NCI-H460 (cell line): ENCODE results near the gene DCANP1. TPM values are rescaled to one million over a fixed set of nuclear protein-coding genes. Genes with fewer than 3 reads are reported as not detected.

Experiments used
- DNase-seq: peaks from one replicate; pipeline ENCODE4 v3.0.0-alpha.2; 2016; ENCODE audit warnings: low read depth; ENCODE audit errors: extremely low read depth
- total RNA-seq: library from RNA; depleted of rRNA; stranded (reverse); fragments of >200 nt; shearing (Covaris generic); gene quantifications from 2 replicates; pipeline ENCODE4 v1.2.3, GENCODE V29; 2014

Gene DCANP1
- total RNA-seq, 1 experiment from 2014 or later = not detected

DNA sequence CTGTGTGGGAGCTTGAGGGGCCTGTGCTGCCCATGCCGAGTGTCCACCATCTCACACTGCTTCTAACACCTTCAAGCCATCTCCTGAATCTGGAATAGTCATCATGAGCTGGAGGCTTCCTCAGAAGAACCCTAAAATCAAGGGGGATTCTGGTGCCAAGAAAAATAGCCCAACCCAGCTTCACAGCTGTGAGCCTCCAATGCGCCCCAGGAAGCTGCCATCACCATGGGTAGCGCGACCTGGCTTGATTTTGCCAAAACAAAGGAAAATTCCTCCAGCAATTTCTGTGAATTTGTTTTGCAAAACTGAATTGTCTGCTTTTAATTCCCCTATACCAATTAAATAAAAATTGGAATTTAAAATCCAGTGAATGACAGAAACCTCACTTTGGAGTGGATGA is 11.2 kb upstream of the DCANP1 start:
- DNase-seq = no peak

DNA sequence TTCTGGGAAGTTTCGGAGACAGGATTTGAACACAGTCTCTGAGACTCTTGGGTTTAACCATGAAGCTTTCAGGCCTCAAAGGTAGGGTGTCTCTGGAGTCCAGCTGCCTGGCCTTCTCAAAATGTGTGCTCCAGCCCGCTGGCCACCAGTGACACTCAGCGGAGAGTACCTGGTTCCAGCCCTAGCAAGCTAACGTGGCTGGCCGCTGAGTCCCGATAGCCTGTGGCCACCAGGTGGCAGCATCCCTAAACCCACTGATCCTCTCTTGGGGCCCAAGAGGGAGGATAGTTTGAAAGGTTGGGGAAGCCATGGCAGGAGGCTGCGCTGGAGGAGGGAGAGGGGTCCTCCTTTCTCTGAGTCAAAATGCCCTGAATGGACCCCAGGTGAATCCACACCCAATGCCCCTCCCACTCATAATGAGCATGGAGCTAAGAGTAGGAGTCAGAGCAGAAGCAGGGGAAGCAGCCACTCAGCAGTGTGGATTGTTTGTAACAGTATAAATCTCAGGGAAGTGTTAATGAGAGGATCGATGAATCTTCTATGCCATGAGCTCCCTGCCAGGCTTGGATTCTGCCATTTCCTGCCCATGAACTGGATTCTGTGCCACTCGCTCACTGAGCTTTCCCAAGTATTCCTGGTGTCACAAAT is 10.4 kb upstream of the DCANP1 start:
- peak; percentile 65 for DNase-seq

DNA sequence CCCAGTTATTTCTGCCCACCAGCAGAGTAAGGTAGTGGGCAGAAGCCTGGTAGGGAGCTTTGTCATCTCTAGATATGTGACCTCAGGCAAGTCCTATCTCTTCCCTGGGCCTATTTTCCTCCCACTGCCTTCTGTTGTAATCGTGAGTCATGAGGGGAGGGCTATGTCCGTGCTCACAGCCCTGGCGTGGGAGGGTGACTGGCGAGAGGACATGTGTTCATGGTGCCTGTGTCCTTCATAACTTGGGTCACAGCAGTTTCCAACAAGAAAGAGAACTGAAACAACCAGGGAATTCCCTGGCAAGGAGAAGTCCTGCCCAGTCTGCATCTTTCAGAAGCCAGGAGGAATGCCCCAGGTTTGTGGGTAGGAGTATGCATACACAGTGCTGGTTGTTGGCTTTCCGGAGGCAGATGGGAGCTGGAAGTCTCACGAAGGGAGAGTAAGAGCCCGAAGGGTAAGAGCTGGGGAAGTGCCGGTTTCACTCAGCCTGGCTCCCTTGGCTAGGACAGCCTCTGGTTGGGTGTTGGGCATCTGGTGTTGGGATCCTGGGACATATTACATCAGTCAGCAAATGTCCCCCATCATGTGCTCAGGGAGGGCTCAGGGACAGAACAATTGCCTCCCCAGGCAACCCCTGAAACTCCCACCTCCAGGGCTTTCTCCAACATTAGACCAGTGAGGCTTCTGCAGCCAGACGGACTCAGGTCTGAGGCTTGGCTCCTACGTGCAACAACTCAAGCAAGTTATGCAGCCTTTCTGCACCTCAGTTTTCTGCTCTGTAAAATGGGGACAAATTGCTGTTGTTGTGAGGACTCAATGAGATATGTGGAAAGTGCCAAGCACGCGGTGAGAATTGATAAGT is 9.3 kb upstream of the DCANP1 start:
- DNase-seq = no peak

DNA sequence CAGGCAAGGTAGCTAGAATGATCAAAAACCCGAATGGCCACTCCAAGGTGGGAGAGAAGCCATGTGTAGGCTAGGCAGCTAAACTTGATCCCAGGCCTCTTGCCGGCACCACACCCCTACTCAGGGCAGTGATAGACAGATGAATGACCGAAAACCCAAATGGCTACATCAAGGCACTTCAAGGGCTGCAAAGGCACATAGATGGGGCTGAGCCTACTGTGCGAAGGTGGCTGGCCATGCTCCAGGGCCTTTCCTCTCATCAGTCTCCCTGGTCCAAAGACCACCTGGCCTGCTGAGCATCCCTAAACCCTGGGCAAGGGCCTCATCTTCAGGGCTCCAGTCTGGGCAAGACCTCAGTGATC is 8.7 kb upstream of the DCANP1 start:
- no peak for DNase-seq

DNA sequence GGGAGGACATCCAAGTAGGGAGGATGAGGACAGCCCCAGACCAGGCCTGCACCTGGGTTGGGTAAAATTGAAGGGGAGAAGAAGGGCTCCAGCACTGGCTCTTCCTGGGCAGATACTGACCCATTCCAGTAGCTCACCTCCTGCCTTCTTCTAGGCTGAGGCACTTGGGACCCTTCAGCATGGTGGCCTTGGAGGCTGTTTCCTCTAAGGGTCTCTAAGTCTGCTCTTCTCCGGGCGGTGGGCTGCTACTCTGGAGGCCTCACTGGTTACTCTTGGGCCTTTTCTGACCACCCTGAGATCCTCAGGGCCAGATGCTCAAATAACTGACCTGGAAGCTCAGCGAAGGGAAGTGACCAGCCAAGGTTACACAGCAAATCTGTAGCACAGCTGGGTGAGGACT is 7.8 kb upstream of the DCANP1 start:
- DNase-seq = no peak

DNA sequence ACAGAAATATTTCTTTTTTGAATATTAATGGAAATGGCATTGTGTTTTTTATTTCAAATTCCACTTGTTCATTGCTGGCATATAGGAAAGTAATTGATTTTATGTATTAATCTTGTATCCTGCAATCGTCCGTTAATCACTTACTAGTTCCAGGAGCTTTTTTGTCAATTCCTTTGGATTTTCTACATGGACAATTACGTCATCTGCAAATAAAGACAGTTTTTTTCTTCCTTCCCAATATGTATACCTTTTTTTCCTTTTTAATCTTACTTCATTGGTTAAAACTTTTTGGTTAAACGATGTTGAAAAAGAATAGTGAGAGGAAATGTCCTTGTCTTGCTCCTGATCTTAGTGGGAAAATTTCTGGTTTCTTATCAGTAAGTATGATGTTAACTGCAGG is 6.5 kb upstream of the DCANP1 start:
- DNase-seq = no peak

DNA sequence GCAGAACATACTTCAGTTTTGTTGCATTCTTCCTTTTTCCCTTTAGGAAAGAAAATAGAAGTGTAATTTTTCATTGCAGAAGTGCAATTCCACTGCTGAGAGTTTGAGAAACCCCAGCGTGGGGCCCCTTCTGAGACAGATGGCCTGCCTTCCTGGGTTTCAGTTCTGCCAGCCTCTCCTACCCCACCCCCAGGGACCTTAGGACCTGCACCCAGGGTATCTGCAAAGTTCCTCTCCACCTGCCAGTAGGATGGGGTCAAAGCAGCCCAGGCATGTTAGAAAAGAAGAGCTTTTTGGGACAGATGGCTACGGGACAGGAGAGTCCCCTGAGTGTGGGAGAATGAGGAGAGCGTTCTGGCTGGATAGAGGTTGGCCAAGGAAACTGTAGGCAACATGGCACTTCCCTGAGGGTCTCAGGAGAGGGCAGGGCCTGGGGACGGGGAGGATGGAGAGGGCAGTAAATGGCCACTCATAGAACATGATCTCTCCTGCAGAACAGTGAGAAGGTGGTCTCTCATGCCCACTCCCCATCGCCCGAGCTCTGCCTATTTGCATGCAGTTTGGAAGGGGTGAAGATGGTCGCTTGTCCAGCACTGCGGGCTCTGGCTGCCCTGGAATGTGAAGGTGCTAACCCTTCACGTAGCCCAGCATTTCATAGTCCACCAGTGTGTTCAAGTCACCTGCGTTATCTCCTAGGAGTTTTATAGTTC is 5.3 kb upstream of the DCANP1 start, which contains the start of gene TIFAB:
Gene TIFAB, minus strand, starts transcription at position 31 of the 710 bp plus-strand sequence. CDS start 2,412 bp downstream, outside the sequence.
- no peak for DNase-seq

DNA sequence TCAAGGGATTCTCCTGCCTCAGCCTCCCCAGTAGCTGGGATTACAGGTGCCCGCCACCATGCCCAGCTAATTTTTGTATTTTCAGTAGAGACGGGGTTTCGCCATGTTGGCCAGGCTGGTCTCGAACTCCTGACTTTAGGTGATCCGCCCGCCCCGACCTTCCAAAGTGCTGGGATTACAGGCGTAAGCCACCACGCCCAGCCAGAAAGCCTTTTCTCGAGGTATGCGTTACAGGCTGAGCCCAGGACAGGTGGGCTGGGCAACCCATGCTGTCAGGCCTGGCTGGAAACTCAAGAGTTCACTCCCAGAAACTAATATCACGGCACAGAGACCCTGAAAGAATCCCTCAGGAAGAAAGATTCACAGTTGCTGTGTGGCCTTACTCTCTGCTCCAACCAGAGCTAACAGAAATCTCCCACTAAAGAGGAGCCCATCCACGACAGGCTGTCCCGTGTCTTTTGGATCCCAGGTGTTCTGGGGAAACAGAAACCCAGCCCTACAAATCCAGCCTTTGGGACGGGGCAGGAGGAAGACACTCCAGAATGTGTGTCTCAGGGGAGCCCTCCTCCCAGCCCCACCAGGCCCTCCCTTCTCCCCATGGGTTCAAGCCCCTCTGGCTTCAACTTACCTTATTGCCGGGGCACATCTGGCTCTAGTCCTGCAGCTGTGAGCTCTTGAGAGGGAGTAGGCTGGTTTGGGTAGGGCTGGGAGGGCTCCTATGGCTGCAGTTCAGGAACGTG is 4.6 kb upstream of the DCANP1 start:
- no peak for DNase-seq

DNA sequence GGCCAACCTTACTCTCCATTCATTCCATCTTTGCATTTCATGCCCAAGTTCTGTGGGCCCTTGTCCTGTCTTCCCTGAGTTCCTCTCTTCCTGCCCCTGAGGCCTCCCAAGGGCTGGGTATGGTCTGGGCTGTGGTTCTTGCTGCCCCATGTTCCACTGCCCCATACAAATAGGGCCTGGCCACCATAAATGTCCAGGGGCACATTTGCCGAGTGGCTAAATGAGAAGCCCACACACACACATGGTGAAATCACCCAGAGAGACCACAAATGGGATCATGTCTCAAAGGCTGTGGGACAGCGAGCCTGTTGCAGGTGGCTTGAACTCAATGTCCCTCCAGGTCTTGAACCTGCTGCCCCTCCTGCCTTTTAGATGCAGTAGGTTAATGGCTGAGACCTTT is 3.8 kb upstream of the DCANP1 start:
- no peak for DNase-seq

DNA sequence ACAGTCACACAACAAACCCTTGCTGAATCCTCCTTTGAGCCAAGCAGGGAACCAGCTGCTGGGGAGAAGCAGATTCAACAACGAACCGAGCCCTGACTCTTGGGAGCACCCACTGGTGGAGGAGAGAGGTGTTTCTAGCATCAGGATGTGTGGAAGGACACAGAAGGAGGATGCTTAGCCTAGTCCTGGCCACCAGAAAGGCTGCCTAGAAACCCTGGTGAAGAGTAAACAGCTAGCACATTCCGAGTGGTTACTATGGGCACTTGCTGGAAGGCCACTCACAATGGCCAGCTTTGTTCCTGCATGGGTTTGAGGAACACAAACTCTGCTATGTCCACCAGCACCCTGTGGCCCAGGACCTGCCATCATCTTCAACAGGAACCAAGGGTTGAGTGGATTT is 3.2 kb upstream of the DCANP1 start:
- no peak for DNase-seq

DNA sequence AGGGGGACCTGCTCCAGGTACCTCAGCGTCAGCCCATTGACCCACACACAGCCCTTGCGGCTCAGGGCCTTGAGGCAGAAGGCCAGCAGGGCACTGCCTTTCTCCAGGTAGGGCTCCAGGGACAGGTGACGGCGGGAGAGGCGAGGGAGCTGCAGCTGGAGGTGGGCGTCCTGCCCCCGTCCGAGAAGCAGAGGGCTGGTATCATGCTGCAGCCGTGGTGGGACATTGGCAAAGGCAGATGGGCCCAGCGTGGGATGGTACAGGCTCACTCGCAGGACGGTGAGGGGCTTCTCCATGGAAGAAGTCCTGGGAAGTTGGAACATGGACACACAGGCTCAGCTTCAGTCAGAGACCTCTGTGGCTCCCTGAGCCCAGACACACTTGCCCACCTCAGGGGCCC is 2.5 kb upstream of the DCANP1 start:
- DNase-seq = no peak

DNA sequence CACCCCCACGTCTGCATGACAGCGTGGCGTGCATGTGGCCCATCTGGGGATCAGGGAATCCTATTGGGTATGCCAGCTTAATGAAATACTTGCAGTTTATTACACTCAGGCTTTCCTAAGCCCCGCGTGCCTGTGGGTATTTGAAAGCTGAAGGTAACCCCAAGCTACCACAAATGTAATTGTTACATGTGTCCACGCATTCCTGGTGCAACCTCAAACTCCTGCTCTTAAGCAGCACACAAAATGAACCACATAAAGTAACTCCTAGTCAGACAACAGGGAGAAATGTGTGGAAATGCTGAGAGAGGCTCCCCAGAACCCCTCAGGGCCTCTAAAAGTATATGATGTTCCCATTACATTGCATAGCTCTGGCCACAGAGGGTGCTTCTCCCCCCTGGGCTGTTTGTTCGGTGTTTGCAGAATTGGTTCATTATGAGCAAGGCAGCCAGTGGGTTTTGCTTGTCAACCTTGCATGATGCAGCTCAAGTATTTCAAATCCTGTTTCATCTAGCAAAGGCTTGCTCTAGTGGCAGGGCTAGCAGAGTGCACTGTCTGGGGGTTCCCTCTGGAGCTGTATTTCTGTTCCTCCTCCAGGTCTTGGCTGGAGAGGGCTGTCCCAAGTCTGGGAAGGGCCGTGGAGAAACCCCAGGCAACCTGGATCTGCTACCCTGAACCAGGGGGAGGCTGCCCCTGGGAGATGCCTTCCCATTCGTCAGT is 1.8 kb upstream of the DCANP1 start:
- no peak for DNase-seq

DNA sequence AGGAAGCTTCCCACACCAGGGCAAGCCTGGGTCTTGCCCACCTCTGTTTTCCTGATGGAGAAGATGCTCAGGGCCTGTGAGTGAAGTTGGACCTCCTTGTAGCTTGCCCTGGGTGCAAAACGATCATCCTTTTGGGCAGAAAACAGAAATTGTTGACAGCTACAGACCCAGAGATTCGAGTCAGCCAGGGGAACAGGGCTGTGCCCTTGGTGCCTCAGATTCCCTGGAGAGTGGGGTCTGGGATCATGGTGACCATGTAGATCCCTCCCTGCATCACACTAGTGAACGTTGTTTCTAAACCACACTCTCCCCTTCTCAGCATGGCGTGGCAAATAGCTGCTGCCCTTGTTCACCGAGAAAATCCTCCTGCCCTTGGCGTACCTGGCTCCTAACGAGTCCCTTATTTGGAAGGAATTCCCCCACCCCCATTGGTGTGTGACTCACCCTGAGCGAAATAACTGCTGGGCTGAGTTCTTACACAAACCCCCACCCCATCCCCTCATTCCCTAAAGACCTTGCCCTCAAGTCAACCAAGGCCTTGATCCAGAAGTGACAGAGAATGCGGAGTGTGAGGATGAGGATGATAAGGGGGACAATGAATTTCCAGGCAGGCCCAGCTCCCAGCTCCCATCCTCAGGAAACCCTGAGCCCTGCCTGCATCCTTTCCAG is 1.1 kb upstream of the DCANP1 start:
- no peak for DNase-seq

DNA sequence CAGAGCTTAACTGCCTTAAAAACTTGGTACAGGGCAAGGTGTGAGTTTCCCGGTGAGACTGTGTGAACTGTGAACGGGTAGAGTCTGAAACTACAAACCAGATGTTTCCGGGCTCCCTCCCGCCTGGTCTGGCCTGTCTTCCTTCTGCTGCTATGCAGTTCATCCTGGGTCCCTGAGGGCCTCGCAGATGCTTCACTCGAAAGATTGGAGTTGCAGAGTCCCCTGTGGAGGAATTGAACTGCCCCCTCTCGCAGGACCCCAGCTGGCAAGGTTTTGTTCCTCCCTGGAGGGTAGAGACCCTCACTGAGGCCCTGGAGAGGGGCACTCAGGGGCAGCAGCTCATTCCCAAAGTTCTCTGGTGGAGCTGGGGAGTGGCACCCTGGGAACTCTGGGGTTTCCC is 533 bp downstream of the DCANP1 start:
- no peak for DNase-seq

DNA sequence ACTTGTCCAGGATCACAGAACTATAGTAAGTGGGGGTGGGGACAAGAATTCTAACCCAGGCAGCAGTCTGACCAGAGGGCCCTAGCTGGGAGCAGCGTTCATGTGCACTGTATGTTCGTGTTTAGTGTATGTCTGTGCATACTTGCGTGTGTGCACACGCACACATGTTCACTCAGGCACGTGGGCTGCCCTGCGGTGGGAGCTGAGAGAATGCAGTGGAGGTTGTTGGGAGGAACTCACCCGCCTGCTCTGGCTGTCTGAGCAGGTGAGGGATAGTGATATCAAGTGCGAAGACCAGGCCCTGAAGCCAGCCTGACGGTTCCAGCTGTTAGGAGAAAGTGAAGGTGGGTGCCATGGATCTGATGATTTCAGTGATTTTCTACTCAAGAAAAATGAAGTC is 942 bp downstream of the DCANP1 start:
- DNase-seq = no peak

DNA sequence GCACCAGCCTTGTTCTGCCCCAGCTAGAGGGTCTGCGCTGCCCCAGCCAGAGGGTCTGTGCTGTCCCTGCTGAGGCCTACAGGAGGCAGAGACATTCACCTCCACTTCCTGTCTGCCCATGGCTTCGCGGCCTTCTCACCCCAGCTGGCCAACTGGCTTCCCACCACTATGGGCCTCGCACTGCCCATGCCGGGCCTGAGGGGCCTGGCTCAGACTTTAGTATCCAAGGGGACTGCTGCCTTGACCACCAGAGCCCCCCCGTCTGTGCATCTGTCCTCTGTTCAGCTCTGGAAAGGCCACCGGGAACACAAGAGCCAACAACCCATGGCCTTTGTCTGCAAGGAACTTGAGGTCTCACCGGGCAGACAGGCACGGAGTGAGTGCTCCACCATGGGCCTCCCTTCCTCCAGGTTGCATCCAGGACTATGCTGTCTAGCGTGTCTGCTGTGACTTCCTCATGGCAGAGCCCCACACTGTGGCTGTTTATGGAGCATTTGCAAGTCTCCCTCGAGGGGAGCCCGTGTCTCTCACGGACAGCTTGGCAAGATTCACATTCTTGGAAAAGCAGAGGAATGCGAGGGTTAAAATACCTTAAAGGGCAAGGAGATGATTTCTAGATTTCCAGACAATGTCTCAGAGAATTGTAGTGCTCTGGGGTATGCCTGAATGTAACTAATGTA is 1.7 kb downstream of the DCANP1 start:
- no peak for DNase-seq

DNA sequence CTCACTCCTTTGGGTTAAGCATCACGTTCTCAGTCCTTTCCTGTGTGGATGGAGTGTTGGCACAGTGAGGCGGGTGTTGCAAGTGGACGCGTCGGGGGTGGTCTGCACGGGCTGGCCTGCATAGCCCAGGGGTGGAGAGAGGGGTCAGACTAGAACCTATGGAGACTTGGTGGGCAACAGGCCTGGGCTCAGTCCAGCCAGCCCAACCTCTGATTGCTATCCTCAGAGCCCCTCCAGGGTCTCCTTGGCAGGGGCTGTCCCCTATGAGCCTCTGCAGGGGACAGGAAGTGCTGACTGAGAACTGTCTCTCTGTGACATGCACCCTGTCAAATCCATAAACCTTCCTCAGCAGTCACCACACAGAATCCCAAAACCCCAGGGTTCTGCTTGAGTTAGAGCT is 2.3 kb downstream of the DCANP1 start:
- DNase-seq = no peak

DNA sequence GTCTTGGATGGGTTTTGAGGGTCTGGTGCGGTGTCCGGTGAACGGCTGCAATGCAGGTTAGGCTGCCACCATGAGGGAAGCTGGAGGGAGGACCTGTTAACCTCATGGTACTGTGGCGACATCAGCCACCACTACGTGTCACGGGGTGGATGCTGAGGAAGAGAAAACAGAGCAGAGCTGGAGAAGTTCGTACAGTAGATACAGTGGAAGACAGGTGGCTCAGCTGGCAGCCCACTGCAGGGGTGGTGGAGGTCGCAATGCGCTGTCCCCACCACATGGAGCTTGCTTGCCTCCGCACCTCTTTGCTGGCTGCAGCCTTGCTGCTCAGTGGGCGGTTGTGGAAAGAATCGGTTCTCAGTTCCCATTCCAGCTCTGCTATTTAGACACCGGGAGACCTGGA is 2.8 kb downstream of the DCANP1 start:
- no peak for DNase-seq
